ENCODE measurements around the gene SLBP. TPM values are rescaled to one million over a fixed set of nuclear protein-coding genes. Genes with fewer than 3 reads are reported as not detected.

The SLBP gene
- total RNA-seq, 1 donor from 2014 or later: 54.3 TPM

DNA sequence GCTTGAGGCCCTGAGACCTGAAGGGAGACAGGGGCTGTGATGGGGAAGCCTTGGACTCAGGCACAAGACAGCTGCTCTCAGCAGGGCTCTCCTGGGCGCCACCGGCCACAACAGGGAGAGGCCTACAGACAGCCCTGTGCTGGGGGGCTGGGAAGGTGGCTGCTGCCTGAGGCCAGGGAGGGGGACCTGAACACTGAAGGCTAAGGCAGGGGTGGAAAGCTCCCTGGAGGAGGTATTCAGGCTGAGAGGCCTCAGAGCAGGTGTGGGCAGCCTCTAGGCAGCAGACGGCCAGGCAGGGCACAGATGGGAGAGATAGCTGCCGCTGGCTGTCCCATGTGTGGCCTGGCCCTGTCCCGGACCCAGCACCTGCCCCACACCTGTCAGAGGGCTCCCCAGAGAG is 42.2 kb upstream of the SLBP start:
- peaks cover 2% of the 10 kb centered on the region for H3K4me1 Mint-ChIP-seq (ENCODE audit: low read depth)
- no peak for DNase-seq (ENCODE audit: low spot score, unreplicated experiment)
- TF ChIP-seq, protein P1, sequence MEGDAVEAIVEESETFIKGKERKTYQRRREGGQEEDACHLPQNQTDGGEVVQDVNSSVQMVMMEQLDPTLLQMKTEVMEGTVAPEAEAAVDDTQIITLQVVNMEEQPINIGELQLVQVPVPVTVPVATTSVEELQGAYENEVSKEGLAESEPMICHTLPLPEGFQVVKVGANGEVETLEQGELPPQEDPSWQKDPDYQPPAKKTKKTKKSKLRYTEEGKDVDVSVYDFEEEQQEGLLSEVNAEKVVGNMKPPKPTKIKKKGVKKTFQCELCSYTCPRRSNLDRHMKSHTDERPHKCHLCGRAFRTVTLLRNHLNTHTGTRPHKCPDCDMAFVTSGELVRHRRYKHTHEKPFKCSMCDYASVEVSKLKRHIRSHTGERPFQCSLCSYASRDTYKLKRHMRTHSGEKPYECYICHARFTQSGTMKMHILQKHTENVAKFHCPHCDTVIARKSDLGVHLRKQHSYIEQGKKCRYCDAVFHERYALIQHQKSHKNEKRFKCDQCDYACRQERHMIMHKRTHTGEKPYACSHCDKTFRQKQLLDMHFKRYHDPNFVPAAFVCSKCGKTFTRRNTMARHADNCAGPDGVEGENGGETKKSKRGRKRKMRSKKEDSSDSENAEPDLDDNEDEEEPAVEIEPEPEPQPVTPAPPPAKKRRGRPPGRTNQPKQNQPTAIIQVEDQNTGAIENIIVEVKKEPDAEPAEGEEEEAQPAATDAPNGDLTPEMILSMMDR (IDR thresholded peaks at IDR 0.05; ENCODE audit: unreplicated experiment): no peak
- no peak overlapping the region for H3K4me3 Mint-ChIP-seq (ENCODE audit: low read depth)
- H3K36me3 Mint-ChIP-seq (ENCODE audit: insufficient read depth): no peaks in the 10 kb centered on the region
- H3K27ac Mint-ChIP-seq: no peak overlapping the region
- no peaks in the 10 kb centered on the region for H3K9me3 Mint-ChIP-seq (ENCODE audit: low read depth)
- H3K27me3 Mint-ChIP-seq: no peaks in the 10 kb centered on the region

DNA sequence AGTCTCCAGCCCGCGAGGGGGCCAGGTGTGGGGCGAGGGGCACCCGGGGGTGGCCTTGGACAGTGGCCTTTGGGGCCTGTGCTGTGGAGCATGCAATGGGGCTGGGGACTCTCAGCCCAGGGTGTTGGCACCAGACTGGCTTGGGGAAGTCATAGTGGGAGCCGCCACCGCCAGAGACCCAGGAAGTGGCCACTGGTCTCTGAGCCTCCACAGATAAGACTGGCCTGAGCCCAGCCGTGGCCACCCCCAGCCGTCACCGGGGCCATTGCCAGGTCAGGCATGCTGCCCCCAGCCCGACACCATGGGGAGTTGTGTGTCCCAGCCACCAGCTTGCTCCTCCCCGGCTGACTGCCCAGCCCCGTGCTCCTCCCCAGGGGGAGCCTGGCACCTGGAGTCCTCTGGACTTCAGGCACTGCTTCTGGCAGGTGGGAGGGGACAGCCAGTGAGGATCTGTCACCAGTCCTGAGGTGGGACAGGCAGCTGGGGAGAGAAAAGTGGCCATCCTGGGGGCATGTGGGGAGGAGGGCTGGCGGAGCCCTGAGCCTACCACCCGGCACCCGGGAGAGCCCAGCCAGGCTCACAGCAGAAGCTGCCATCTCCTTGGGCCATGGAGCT is 41.7 kb upstream of the SLBP start:
- H3K27me3 Mint-ChIP-seq: no peaks in the 10 kb centered on the region
- H3K27ac Mint-ChIP-seq: no peak overlapping the region
- peaks cover 1% of the 10 kb centered on the region for H3K4me1 Mint-ChIP-seq (ENCODE audit: low read depth)
- H3K9me3 Mint-ChIP-seq (ENCODE audit: low read depth): no peaks in the 10 kb centered on the region
- no peak overlapping the region for H3K4me3 Mint-ChIP-seq (ENCODE audit: low read depth)
- TF ChIP-seq, protein P1 (IDR thresholded peaks at IDR 0.05; ENCODE audit: unreplicated experiment): no peak
- H3K36me3 Mint-ChIP-seq (ENCODE audit: insufficient read depth): no peaks in the 10 kb centered on the region
- DNase-seq (ENCODE audit: low spot score, unreplicated experiment): no peak

DNA sequence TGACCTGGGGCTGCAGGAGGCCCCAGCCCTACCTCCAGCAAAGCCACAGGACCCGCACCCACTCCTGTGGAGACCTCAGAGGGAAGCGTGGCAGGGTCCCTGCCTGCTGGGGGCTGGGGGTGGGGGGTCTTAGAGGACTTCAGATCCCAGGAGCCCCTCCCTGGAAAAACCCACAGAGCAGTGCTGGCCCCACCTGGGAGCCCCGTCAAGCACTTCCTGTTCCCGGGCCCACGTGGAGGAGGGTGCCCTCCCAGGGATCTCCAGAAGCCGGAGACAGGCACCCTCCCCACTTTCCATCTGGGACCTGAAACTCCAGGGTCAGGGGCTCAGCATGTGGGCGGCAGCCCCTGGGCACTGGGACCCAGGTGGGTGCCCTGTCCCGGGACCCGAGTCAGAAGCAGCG is 41.2 kb upstream of the SLBP start:
- Mint-ChIP-seq H3K4me1 (ENCODE audit: low read depth) (peaks cover 1% of the 10 kb centered on the region), H3K4me3 (ENCODE audit: low read depth) (no peak overlapping the region), H3K27me3 (no peaks in the 10 kb centered on the region), H3K27ac (no peak overlapping the region), H3K9me3 (ENCODE audit: low read depth) (no peaks in the 10 kb centered on the region), H3K36me3 (ENCODE audit: insufficient read depth) (no peaks in the 10 kb centered on the region)
- DNase-seq (ENCODE audit: low spot score, unreplicated experiment): no peak
- TF ChIP-seq, protein P1 (IDR thresholded peaks at IDR 0.05; ENCODE audit: unreplicated experiment): no peak

DNA sequence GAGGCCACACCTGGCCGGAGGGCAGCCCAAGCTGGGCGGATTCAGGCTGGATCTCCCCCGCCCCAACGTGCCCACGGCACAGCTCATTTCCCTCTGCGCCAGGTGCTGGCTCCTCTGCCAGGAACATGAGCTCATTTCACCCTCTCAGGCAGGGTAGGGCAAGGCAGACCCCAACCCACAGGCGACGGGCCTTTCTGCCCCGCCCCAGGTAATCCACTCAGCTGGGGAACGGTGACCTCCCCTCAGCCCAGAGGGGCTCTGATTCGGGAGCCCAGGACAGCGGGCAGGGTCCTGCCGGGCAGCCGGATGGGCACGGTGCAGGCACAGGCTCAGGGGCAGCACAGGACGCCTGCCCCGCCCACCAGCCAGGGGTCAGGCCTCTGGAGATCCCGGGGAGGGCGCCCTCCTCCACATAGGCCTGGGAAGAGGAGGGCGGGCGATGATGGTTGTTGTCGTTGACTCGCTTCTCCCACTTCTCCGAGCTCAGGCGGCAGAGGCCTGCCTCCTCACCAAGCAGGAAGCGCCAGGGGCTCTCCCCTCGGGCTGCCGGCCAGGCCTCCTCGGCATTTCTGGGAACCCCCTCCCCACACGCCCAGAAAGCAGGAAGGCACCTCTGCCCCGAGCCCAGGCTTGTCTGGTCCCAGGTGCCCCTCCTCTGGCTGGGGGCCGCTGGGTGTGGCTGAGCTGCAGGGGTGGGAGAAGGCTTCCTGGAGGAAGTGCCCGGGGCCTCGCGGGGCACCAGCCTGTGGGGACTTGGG is 40.3 kb upstream of the SLBP start:
- no peaks in the 10 kb centered on the region for H3K4me1 Mint-ChIP-seq (ENCODE audit: low read depth)
- TF ChIP-seq, protein P1 (IDR thresholded peaks at IDR 0.05; ENCODE audit: unreplicated experiment): no peak
- no peaks in the 10 kb centered on the region for H3K36me3 Mint-ChIP-seq (ENCODE audit: insufficient read depth)
- no peak overlapping the region for H3K27ac Mint-ChIP-seq
- no peak overlapping the region for H3K4me3 Mint-ChIP-seq (ENCODE audit: low read depth)
- H3K9me3 Mint-ChIP-seq (ENCODE audit: low read depth): no peaks in the 10 kb centered on the region
- H3K27me3 Mint-ChIP-seq: no peaks in the 10 kb centered on the region
- DNase-seq (ENCODE audit: low spot score, unreplicated experiment): no peak

DNA sequence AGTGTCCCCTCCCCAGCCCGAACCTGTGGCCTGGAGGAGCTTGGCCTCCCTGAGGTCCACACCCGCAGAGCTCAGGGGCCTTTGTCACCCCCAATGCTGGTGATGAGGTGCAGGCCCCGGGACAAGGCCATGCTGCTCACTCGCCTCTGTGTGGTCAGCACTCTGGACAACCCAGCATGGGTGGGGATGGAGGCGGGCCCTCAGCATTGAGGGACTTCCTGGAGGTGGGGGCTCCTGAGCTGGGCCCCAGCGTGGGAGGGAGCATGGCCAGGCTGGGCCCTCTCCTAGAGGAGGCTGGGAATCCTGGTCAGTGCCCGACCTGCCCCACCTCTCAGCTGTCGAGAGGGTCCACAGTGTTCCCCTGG is 39.8 kb upstream of the SLBP start:
- no peak overlapping the region for H3K27ac Mint-ChIP-seq
- TF ChIP-seq, protein P1 (IDR thresholded peaks at IDR 0.05; ENCODE audit: unreplicated experiment): no peak
- no peaks in the 10 kb centered on the region for H3K4me1 Mint-ChIP-seq (ENCODE audit: low read depth)
- DNase-seq (ENCODE audit: low spot score, unreplicated experiment): no peak
- H3K27me3 Mint-ChIP-seq: no peaks in the 10 kb centered on the region
- no peaks in the 10 kb centered on the region for H3K36me3 Mint-ChIP-seq (ENCODE audit: insufficient read depth)
- H3K9me3 Mint-ChIP-seq (ENCODE audit: low read depth): no peaks in the 10 kb centered on the region
- no peak overlapping the region for H3K4me3 Mint-ChIP-seq (ENCODE audit: low read depth)
